ENCODE results near the gene CDC5L.

Gene CDC5L

GRCh38 chr6:44375071-44375470 lies 12.4 kb upstream of the CDC5L start:
- no peak for TF ChIP-seq CTCF (IDR thresholded peaks at IDR 0.05; ENCODE audit: low read depth, low read length)
- H3K4me3 ChIP-seq (ENCODE audit: low read depth, low read length), result no peak overlapping the region

GRCh38 chr6:44377484-44377883 lies 10.0 kb upstream of the CDC5L start:
- no peak overlapping the region for H3K4me3 ChIP-seq (ENCODE audit: low read depth, low read length)
- TF ChIP-seq CTCF (IDR thresholded peaks at IDR 0.05; ENCODE audit: low read depth, low read length), result no peak

GRCh38 chr6:44377971-44378370 lies 9.5 kb upstream of the CDC5L start:
- no peak overlapping the region for H3K4me3 ChIP-seq (ENCODE audit: low read depth, low read length)
- TF ChIP-seq CTCF (IDR thresholded peaks at IDR 0.05; ENCODE audit: low read depth, low read length), result no peak

- H3K4me3 ChIP-seq (ENCODE audit: low read depth, low read length), result no peak overlapping the region
- TF ChIP-seq CTCF (IDR thresholded peaks at IDR 0.05; ENCODE audit: low read depth, low read length), result no peak
These were observed 5.8 kb upstream of the CDC5L start for GRCh38 chr6:44381739-44382138.

GRCh38 chr6:44386364-44386928 lies 1.1 kb upstream of the CDC5L start:
- H3K4me3 ChIP-seq (ENCODE audit: low read depth, low read length), result peak overlapping the region; percentile 93
- no peak for TF ChIP-seq CTCF (IDR thresholded peaks at IDR 0.05; ENCODE audit: low read depth, low read length)

- peak overlapping the region; percentile 93 for H3K4me3 ChIP-seq (ENCODE audit: low read depth, low read length)
- no peak for TF ChIP-seq CTCF (IDR thresholded peaks at IDR 0.05; ENCODE audit: low read depth, low read length)
These were observed 569 bp upstream of the CDC5L start for GRCh38 chr6:44386929-44387345.

- peak overlapping the region; percentile 93 for H3K4me3 ChIP-seq (ENCODE audit: low read depth, low read length)
- no peak for TF ChIP-seq CTCF (IDR thresholded peaks at IDR 0.05; ENCODE audit: low read depth, low read length)
These were observed 605 bp downstream of the CDC5L start for GRCh38 chr6:44388135-44388487.
